ENCODE measurements around the gene PARVB. TPM values are rescaled to one million over a fixed set of nuclear protein-coding genes. Genes with fewer than 3 reads are reported as not detected.

The PARVB gene
- total and polyA plus RNA-seq, 9 of the 15 experiments (the other 6 are each of a cell fraction or from before 2014, with no cell fraction given) = 1.1 to 59.2 (median 29.2) TPM

- CTCF ChIA-PET (ENCODE audit: low intra/inter-chr PET ratio) = no interaction called here
- Histone ChIP-seq H3K27me3 (ENCODE audit: control insufficient read depth in 2 of 2, insufficient read depth in 2 of 2, low read length in 2 of 2) (peaks cover 0 to 27% of the 10 kb centered on the region in 2 experiments; a peak in 2 of 5 replicates), H3K4me2 (ENCODE audit: insufficient read depth, low read length) (no peak overlapping the region), H3K9me3 (replicated peaks; ENCODE audit: control insufficient read depth, insufficient read depth, low read depth, low read length) (no peaks in the 10 kb centered on the region), H3K4me3 (no peak overlapping the region), H3K27ac (ENCODE audit: extremely low read depth, low read depth, low read length) (no peak overlapping the region), H3K9ac (ENCODE audit: insufficient read depth in 1 of 2, low read depth in 2 of 2, low read length in 2 of 2) (no peak overlapping the region), H4K20me1 (replicated peaks; ENCODE audit: control insufficient read depth, insufficient read depth, low read length) (no peaks in the 10 kb centered on the region), H3K9me1 (ENCODE audit: control insufficient read depth, insufficient read depth, low read length) (no peaks in the 10 kb centered on the region), H2AFZ (ENCODE audit: low read depth, low read length) (no peak overlapping the region), H3K4me1 (replicated peaks in 1 of 2; ENCODE audit: control insufficient read depth in 2 of 2, insufficient read depth in 2 of 2, low read length in 2 of 2) (no peaks in the 10 kb centered on the region), H3K36me3 (ENCODE audit: control insufficient read depth, insufficient read depth, low read length) (no peaks in the 10 kb centered on the region), H3K79me2 (ENCODE audit: control insufficient read depth, insufficient read depth, low read length) (no peaks in the 10 kb centered on the region)
- POLR2A ChIA-PET = no interaction called here
- ATAC-seq (no peak), DNase-seq (ENCODE audit: extremely low read depth in 1 of 4, low spot score in 3 of 4) (no peak), FAIRE-seq (no peak)
- BruUV-seq (replicated peaks) = no TSS peak
- in situ Hi-C loops (cut with MboI) (no loop called here), intact Hi-C loops (cut with micrococcal nuclease) (no loop called here)
- WGBS (ENCODE audit: insufficient coverage, low coverage, missing lambda C conversion rate) = 2% methylated on average over 13 of the region's 21 CpGs
- TF ChIP-seq ZNF518B (CRISPR knock-in tag; IDR thresholded peaks at IDR 0.05) (no peak), SMAD1 (IDR thresholded peaks at IDR 0.05; ENCODE audit: low read depth, low read length, partially characterized antibody) (no peak), HNRNPL (IDR thresholded peaks at IDR 0.05; ENCODE audit: low read depth, low read length) (no peak), RERE (CRISPR knock-in tag; IDR thresholded peaks at IDR 0.05; ENCODE audit: borderline replicate concordance) (no peak), MCM7 (IDR thresholded peaks at IDR 0.05) (no peak)
Measured at GRCh38 chr22:44219101-44219870, 195.2 kb downstream of the PARVB start.
